K562 (cell line): ENCODE measurements around the gene RTL10. TPM values are rescaled to one million over a fixed set of nuclear protein-coding genes. Genes with fewer than 3 reads are reported as not detected.

Experiments used
- CHD2 ChIP-seq: IDR thresholded peaks from 2 replicates; pipeline ENCODE4 v1.6.1; 2011; ENCODE audit warnings: low read depth, low read length
- CHD4 ChIP-seq: fragments of 200-600 bp; sonication (generic); IDR thresholded peaks from 3 replicates; pipeline ENCODE4 v1.6.1; 2012; ENCODE audit warnings: low read depth, mild to moderate bottlenecking, mixed read lengths, low read length, inconsistent platforms; ENCODE audit not compliant: insufficient read depth, insufficient replicate concordance, poor library complexity, severe bottlenecking
- DNMT1 ChIP-seq: fragments of 450-650 bp; IDR thresholded peaks from 2 replicates; pipeline ENCODE4 v1.6.1; 2016; ENCODE audit warnings: antibody characterized with exemption, mild to moderate bottlenecking
- ERF ChIP-seq: fragments of 450-650 bp; formaldehyde crosslinking; IDR thresholded peaks from 2 replicates; pipeline ENCODE4 v1.4.0; 2020; ENCODE audit warnings: mild to moderate bottlenecking, mixed read lengths
- HLTF ChIP-seq: fragments of 450-650 bp; IDR thresholded peaks from 2 replicates; pipeline ENCODE4 v1.6.1; 2016
- HNRNPUL1 ChIP-seq: fragments of 200-400 bp; formaldehyde crosslinking; IDR thresholded peaks from 2 replicates; pipeline ENCODE4 v1.6.1; 2017; ENCODE audit warnings: low read length
- JUNB ChIP-seq: fragments of 450-650 bp; formaldehyde crosslinking; conservative IDR thresholded peaks from 2 replicates; pipeline ENCODE4 v1.4.0; 2020; ENCODE audit warnings: mild to moderate bottlenecking
- KAT7 ChIP-seq: sonication (generic); formaldehyde crosslinking; IDR thresholded peaks from 2 replicates; pipeline ENCODE4 v1.8.0; 2022; ENCODE audit warnings: missing genetic modification reagents, mild to moderate bottlenecking, borderline replicate concordance
- MEF2D ChIP-seq: conservative IDR thresholded peaks from 2 replicates; pipeline ENCODE4 v1.6.1; 2016; ENCODE audit warnings: low read depth, missing genetic modification characterization, missing compliant biosample characterization
- PURB ChIP-seq: sonication (generic); formaldehyde crosslinking; IDR thresholded peaks from 2 replicates; pipeline ENCODE4 v1.9.0; 2021; ENCODE audit warnings: low read depth, mild to moderate bottlenecking, missing genetic modification reagents
- SRSF7 ChIP-seq: fragments of 200-400 bp; formaldehyde crosslinking; optimal IDR thresholded peaks from 2 replicates; pipeline ENCODE3; 2017; ENCODE audit warnings: mild to moderate bottlenecking, low read depth, low read length
- ZNF140 ChIP-seq: fragments of 250-450 bp; sonication (Bioruptor Pico); IDR thresholded peaks from 2 replicates; pipeline ENCODE4 v1.8.0; 2021; ENCODE audit warnings: moderate library complexity, mild to moderate bottlenecking, inconsistent platforms
- ZNF316 ChIP-seq: fragments of 450-650 bp; IDR thresholded peaks from 2 replicates; pipeline ENCODE4 v1.6.1; 2016
- ZNF324 ChIP-seq: fragments of 250-450 bp; sonication (Bioruptor Pico); IDR thresholded peaks from 2 replicates; pipeline ENCODE4 v1.4.0; 2020; ENCODE audit warnings: mild to moderate bottlenecking
- ZNF76 ChIP-seq: fragments of 250-450 bp; sonication (Bioruptor Pico); IDR thresholded peaks from 2 replicates; pipeline ENCODE4 v1.4.0; 2020; ENCODE audit warnings: mild to moderate bottlenecking, moderate library complexity, borderline replicate concordance
- polyA plus RNA-seq, 8 experiments: library from polyadenylated mRNA; depleted of rRNA in 4 of 8; stranded (reverse) in 5 of 8; unstranded in 3 of 8; fragments of >200 nt; fragmentation: Nextera tagmentation in 2 of 8; fragmentation: Illumina TruSeq in 1 of 8; extraction: Ambion mirVana in 2 of 8; extraction: Trizol in 1 of 8; gene quantifications; 2 replicates each; pipeline versions ENCODE4 v1.2.1 to v1.2.3, GENCODE V29; 2011 to 2014; ENCODE audit warnings: inconsistent platforms in 1 of 8, missing spikeins in 1 of 8
- total RNA-seq, 7 experiments: library from RNA; depleted of rRNA in 6 of 7; stranded (reverse); fragments of >200 nt in 6 of 7; fragmentation: Illumina TruSeq in 2 of 7; extraction: Trizol in 2 of 7; gene quantifications; 2 replicates each; pipeline versions ENCODE4 v1.2.1 to v1.2.3, GENCODE V29; 2011 to 2021; ENCODE audit warnings: low replicate concordance in 1 of 7
- TF ChIP-seq, protein P1 (sequence below): sonication (generic); formaldehyde crosslinking; IDR thresholded peaks from 2 replicates; pipeline ENCODE4 v1.8.1; 2022; ENCODE audit warnings: missing genetic modification reagents
- TF ChIP-seq, protein P2 (sequence below): fragments of 250-450 bp; sonication (Bioruptor Pico); IDR thresholded peaks from 2 replicates; pipeline ENCODE4 v1.4.0; 2020; ENCODE audit warnings: mild to moderate bottlenecking
- TF ChIP-seq, protein P3 (sequence below): sonication (generic); formaldehyde crosslinking; IDR thresholded peaks from 2 replicates; pipeline ENCODE4 v1.8.0; 2023; ENCODE audit warnings: mild to moderate bottlenecking, missing genetic modification reagents
- TF ChIP-seq, protein P4 (sequence below): sonication (generic); formaldehyde crosslinking; IDR thresholded peaks from 2 replicates; pipeline ENCODE4 v1.8.1; 2023; ENCODE audit warnings: mild to moderate bottlenecking, missing genetic modification reagents
- TF ChIP-seq, protein P5 (sequence below): fragments of 450-650 bp; IDR thresholded peaks from 2 replicates; pipeline ENCODE4 v1.6.1; 2014; ENCODE audit warnings: low read depth, mild to moderate bottlenecking, moderate library complexity, borderline replicate concordance

RTL10 gene
- total and polyA plus RNA-seq, 9 of the 15 experiments (the other 6 are each of a cell fraction or from before 2014, with no cell fraction given) = 19.8 to 75.5 (median 32.5) TPM

DNA sequence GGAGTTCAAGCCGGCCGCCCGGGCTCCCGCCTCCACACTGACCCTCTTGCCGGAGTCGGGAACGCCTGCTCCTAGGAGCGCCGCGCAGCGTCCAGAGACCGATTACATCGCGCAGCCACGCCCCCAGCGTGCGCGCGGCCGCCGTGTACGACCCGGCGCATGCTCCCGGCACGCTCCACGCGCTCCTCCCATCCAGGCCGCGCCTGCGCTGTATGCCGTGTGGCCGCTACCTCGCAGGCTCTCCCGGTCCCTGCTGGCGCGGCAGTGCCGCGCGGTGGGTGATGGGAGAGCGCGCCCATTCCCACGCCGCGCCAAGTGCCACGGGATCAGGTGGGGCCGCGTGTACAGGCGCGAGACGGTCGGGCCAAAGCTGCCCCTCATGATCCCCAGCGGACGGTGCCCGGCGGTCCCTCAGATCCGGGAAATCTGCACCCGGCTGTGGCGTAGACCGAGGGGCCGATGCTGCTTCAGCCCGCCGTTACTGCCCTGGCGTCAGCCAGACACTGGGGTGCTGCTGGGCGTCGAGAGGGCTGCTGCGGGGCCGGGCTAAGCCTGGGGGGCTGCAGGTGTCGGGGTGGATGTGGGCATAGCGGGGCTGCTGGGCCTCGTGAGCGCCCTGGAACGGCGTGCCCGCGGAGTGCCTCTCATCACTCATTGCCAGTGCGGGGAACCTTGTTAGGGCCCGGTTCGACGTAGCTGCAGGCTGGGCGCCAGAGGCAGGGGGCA lies at the start of gene RTL10, which contains the start of gene GNB1L (continued):
- TF ChIP-seq, protein P1, sequence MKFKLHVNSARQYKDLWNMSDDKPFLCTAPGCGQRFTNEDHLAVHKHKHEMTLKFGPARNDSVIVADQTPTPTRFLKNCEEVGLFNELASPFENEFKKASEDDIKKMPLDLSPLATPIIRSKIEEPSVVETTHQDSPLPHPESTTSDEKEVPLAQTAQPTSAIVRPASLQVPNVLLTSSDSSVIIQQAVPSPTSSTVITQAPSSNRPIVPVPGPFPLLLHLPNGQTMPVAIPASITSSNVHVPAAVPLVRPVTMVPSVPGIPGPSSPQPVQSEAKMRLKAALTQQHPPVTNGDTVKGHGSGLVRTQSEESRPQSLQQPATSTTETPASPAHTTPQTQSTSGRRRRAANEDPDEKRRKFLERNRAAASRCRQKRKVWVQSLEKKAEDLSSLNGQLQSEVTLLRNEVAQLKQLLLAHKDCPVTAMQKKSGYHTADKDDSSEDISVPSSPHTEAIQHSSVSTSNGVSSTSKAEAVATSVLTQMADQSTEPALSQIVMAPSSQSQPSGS = no peak
- TF ChIP-seq, protein P2, sequence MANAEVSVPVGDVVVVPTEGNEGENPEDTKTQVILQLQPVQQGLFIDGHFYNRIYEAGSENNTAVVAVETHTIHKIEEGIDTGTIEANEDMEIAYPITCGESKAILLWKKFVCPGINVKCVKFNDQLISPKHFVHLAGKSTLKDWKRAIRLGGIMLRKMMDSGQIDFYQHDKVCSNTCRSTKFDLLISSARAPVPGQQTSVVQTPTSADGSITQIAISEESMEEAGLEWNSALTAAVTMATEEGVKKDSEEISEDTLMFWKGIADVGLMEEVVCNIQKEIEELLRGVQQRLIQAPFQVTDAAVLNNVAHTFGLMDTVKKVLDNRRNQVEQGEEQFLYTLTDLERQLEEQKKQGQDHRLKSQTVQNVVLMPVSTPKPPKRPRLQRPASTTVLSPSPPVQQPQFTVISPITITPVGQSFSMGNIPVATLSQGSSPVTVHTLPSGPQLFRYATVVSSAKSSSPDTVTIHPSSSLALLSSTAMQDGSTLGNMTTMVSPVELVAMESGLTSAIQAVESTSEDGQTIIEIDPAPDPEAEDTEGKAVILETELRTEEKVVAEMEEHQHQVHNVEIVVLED (CRISPR knock-in tag) = peak; percentile 100
- TF ChIP-seq CHD4 = no peak
- no peak for TF ChIP-seq HNRNPUL1
- no peak for TF ChIP-seq DNMT1
- TF ChIP-seq ZNF140 = no peak
- peak; percentile 82 for TF ChIP-seq CHD2
- TF ChIP-seq ZNF316 = no peak
- TF ChIP-seq, protein P3, sequence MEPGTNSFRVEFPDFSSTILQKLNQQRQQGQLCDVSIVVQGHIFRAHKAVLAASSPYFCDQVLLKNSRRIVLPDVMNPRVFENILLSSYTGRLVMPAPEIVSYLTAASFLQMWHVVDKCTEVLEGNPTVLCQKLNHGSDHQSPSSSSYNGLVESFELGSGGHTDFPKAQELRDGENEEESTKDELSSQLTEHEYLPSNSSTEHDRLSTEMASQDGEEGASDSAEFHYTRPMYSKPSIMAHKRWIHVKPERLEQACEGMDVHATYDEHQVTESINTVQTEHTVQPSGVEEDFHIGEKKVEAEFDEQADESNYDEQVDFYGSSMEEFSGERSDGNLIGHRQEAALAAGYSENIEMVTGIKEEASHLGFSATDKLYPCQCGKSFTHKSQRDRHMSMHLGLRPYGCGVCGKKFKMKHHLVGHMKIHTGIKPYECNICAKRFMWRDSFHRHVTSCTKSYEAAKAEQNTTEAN (CRISPR knock-in tag) = no peak
- peak; percentile 44; the same call in 1 of the 2 replicates for TF ChIP-seq JUNB (CRISPR knock-in tag)
- TF ChIP-seq ZNF76 (CRISPR knock-in tag) = peak; percentile 85; the same call in 1 of the 2 replicates
- peak; percentile 69 for TF ChIP-seq MEF2D (tag)
- TF ChIP-seq ERF (CRISPR knock-in tag) = peak; percentile 96
- TF ChIP-seq ZNF324 (CRISPR knock-in tag) = peak; percentile 49
- TF ChIP-seq HLTF = no peak
- no peak for TF ChIP-seq PURB (CRISPR knock-in tag)
- no peak for TF ChIP-seq SRSF7
- TF ChIP-seq, protein P4, sequence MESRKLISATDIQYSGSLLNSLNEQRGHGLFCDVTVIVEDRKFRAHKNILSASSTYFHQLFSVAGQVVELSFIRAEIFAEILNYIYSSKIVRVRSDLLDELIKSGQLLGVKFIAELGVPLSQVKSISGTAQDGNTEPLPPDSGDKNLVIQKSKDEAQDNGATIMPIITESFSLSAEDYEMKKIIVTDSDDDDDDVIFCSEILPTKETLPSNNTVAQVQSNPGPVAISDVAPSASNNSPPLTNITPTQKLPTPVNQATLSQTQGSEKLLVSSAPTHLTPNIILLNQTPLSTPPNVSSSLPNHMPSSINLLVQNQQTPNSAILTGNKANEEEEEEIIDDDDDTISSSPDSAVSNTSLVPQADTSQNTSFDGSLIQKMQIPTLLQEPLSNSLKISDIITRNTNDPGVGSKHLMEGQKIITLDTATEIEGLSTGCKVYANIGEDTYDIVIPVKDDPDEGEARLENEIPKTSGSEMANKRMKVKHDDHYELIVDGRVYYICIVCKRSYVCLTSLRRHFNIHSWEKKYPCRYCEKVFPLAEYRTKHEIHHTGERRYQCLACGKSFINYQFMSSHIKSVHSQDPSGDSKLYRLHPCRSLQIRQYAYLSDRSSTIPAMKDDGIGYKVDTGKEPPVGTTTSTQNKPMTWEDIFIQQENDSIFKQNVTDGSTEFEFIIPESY = no peak
- TF ChIP-seq, protein P5, sequence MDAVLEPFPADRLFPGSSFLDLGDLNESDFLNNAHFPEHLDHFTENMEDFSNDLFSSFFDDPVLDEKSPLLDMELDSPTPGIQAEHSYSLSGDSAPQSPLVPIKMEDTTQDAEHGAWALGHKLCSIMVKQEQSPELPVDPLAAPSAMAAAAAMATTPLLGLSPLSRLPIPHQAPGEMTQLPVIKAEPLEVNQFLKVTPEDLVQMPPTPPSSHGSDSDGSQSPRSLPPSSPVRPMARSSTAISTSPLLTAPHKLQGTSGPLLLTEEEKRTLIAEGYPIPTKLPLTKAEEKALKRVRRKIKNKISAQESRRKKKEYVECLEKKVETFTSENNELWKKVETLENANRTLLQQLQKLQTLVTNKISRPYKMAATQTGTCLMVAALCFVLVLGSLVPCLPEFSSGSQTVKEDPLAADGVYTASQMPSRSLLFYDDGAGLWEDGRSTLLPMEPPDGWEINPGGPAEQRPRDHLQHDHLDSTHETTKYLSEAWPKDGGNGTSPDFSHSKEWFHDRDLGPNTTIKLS = no peak
- TF ChIP-seq KAT7 (CRISPR knock-in tag) = no peak
